ENCODE data around the gene SCAI.
"Not testable (repeated sequence)": the region's sequence is repeated elsewhere in the genome, so short reads cannot be mapped to it uniquely, and the experiment has no call there.

The SCAI gene

GRCh38 chr9:125143377-125144090 is at the start of gene SCAI:
TSS of gene SCAI (minus strand) at chr9:125143528. CDS start at chr9:125143437, 91 bp downstream.
- DNase-seq: peak; percentile 99

DNA sequence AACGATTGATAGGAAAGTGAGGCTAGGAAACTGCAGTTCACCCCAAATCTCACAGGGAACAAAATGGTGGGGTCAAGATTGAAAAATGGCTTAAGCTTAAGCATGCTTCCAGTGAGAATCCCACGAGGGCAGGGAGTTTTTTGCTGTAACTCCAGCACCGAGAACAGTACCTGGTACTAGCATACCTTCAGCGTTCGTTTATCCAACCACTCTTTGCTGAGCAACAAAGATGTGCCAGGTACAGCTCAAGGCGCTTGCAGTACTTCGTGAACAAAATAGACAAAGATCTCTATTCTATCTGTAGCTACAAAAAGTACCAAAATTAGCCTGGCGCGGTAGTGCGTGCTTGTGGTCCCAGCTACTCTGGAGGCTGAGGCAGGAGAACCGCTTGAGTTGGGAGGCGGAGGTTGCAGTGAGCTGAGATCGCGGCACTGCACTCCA is 47.1 kb upstream of the SCAI start:
- no peak for DNase-seq

DNA sequence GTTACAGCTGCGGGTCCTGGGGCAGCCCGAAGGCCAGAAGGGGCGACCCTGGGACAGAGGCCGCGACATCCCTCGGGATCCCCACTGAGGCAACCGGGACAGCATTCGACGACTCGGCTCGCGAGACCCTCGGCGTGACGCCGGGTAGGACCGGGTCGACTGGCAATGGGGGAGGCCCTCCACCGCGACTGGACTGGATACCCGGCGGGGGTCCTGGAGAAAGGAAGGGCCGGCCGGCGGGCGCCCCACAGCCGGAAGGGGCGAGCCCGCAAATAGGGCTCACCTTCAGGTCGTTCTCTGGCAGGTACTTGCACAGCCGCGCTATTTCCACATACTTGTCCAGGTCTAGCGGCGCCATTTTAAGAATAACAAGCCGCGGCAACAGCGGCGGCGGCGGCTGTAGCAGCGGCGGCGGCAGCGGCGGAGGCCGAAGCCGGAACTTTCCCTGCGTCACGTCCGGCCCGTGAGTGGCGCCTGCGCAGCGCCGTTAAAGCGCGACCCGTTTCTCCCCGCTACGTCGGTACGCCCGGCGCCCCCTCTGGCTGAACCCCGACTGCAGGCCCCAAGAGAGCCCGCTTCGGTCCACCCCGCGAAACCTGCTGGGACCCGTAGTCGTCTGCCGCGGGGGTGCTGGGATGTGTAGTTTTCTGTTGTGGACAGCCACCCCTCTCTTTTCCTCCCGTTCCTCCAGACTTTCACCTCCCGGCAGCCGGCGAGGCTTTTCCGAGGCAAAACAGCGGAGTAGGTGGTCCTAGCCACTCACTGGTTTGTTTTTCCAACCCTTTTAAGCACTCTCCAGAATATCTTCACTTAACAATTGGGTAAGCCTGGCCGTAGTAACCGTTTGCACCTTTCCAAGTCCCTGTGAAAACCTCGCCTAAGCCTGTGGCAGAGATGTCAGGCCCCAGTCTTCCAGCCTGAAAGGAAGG is 46.3 kb upstream of the SCAI start, which contains the start of gene PPP6C:
Gene PPP6C, minus strand, starts transcription at position 443 of the 929 bp plus-strand sequence. Its CDS starts 85 bp downstream, at position 358.
- DNase-seq: peak; percentile 97

GRCh38 chr9:125189011-125189360 is 45.7 kb upstream of the SCAI start:
- DNase-seq: no peak

DNA sequence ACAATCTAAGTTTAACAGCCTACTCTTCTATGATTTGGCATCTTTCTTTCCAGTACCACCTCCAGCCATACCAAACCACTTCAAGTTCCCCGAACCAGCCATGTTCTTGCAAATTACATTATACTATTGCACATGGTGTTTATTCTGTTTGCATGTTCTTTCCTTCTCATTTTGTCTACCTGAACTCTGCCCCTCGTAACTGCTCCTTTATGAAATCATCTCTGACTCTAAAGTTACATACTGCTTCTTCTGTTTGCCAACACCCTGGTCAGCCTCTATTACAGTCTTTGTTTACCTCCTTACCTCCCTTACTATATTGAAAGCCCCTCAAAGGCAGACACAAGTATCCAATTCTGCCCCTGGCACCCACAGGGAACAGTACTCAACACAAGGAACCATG is 40.2 kb upstream of the SCAI start:
- no peak for DNase-seq

DNA sequence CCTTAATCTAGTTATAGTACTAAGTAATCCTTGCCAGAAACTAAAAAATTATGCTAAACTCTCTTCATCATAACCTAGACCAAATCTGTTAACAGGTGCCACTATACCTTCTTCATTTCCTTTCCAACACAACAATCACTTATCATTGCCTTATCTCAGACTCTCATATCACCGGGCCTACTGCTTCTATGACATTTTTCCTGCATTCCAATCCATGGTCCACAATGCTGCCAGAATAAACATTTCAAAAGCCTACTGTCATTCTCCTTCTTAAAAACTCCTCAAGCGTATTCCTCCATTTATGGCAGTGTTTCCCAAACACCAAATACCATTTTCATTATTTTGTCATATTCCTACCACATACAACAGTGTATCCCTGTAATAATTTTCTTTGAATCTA is 39.7 kb upstream of the SCAI start:
- DNase-seq: no peak

DNA sequence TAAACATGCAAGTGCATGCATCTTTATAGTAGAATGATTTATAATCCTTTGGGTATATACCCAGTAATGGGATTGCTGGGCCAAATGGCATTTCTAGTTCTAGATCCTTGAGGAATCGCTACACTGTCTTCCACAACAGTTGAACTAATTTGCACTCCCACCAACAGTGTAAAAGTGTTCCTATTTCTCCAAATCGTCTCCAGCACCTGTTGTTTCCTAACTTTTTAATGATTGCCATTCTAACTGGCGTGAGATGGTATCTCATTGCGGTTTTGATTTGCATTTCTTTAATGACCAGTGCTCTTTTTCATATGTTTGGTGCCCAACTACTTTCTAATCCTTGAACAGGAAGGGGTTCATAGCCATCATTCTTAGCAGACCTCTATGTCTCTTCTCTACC is 38.4 kb upstream of the SCAI start:
- DNase-seq: not testable (repeated sequence)

DNA sequence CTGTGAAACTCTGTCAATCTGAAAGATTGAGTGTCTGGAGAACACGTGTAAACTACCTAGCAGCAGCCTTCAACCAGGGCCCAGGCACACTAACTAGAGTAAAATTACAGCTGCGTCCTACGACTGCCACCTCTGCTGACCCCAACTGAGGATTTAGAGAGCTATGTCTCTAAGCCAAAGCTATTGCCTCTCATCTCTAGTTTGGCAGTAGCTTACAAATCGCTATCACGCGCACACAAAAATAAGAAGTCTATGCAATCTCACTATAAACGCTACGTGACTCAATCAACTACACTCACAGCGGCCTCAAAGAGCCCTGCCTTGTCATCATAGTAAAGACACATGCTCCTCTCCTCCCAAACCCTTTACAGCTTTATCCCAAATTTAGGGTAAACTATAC is 37.5 kb upstream of the SCAI start:
- no peak for DNase-seq

GRCh38 chr9:125179776-125180175 is 36.4 kb upstream of the SCAI start:
- DNase-seq: not testable (repeated sequence)

- DNase-seq: no peak
These were observed 34.6 kb upstream of the SCAI start for GRCh38 chr9:125177888-125178287.

- no peak for DNase-seq
These were observed 33.3 kb upstream of the SCAI start for GRCh38 chr9:125176636-125177035.

GRCh38 chr9:125172031-125172755 is 28.9 kb upstream of the SCAI start:
- no peak for DNase-seq

- DNase-seq: no peak
These were observed 26.6 kb upstream of the SCAI start for GRCh38 chr9:125169895-125170294.

DNA sequence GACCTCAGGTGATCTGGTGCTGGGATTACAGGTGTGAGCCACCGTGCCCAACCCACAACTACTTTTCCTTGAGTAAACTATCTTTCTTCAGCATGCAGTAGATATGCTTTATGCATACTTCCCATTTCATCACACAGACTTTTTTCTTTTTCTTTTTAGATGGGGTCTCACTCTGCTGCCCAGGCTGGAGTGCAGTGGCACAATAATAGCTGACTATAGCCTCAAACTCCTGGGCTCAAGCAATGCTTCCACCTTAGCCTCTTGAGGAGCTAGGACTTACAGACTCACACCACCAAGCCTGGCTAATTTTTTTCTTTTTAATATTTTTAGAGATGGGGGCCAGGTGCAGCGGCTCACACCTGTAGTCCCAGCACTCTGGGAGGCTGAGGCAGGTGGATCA is 23.4 kb upstream of the SCAI start:
- no peak for DNase-seq

- not testable (repeated sequence) for DNase-seq
These were observed 19.6 kb upstream of the SCAI start for GRCh38 chr9:125162891-125163290.

DNA sequence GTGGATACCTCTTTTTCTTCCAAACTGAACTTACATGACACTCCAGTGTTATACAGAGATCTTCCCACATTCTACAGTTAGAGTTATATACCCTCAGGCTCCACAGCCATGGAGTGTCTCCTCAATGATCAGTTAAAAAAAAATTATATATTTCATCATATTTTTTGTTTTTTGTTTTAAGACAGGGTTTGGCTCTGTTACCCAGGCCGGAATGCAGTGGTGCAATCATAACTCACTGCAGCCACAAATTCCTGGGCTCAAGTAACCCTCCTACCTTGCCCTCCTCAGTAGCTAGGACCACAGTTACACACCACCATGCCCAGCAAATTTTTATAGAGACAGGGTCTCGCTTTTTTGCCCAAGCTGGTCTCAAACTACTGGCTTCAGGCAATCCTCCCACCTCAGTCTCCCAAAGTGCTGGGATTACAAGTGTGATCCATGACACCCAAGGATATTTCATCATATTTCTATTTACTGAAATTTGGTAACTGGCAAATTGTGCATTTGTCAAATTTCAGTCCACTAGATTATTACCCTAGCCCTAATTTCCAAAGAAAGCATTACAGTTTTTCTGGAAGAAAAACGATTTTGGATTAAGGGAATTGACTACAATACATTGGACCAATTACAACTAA is 18.1 kb upstream of the SCAI start:
- DNase-seq: no peak

- DNase-seq: no peak
These were observed 17.4 kb upstream of the SCAI start for GRCh38 chr9:125160750-125161149.

DNA sequence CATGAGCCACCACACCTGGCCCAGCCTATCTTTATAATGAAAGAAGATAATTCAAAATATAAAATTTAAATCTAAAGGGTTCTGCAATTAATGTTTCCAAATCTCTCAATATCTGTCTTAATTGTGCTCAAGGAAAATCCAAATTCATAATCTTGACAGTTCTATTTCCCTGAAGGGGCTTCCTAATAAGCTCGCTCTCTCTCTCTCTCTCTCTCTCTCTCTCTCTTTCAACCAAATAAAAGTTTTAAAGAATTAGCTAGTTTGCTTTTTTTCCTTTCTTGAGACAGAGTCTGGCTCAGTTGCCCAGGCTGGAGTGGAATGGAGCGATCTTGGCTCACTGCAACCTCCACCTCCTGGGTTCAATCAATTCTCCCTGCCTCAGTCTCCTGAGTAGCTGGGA is 13.2 kb upstream of the SCAI start:
- no peak for DNase-seq

DNA sequence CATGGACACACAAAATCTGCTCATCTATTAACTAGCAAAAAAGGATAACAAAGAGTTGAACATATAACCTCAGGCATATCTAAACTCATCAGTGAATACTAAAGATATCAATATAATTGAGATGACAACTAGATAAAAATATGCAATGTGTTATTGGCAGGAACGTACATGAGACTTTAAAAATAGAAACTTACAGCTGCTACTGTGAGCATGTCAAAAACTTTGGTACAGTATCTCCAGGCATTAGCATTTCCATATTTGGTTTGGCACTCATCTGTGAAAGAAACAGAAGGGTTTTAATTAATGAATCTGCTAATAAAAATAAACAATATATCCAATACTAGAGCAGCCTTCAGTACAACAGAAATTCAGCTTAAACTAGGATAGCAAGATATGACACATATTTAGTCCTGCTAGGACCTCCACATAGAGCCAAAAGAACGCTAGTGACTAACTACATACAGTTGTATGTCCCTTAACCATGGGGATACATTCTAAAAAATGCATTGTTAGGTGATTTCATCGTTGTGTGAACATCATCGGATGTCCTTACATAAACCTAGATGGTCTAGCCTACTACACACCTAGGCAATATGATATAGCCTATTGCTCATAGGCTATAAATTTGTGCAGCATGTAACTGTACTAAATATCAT is 10.5 kb upstream of the SCAI start:
- no peak for DNase-seq

GRCh38 chr9:125151730-125152129 is 8.4 kb upstream of the SCAI start:
- DNase-seq: no peak

DNA sequence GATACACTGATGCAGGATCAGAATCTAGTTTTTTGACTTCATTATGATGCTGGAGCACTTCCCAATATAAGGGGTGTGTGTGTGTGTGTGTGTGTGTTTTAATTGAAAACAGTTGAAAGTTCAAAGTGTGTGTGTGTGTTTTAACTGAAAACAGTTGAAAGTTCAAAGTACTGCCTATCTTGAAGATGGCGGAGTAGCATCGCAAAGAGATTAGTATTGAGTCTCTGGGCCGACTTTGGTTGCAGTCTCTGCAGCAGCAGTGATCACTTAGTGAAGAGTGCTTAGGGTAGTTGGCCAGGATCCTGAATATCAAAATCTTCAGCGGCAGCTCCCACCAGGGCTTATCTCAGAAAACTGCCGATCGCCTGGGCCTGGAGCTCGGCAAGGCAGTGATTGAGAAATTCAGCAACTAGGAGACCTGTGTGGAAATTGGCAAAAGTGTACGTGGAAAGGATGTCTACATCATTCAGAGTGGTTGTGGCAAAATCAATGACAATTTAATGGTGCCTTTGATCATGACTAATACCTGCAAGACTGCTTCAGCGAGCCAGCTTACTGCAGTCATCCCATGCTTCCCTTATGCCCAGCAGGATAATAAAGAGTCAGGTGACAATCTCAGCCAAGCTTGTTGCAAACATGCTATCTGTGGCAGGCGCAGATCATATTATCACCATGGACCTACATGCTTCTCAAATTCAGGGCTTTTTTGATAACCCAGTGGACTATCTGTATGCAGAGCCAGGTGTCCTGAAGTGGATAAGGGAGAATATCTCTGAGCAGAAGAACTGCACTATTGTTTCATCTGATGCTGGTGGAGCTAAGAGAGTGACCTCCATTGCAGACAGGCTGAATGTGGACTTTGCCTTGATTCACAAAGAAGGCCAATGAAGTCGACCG is 7.3 kb upstream of the SCAI start:
- DNase-seq: no peak

Data from COR-L47 (cell line).